Heart left ventricle (tissue), 16 donors: ENCODE data around the gene BAX. TPM values are rescaled to one million over a fixed set of nuclear protein-coding genes. Genes with fewer than 3 reads are reported as not detected.

ENCODE experiments used
- ATAC-seq, 4 donors: fragments of 200-7000 bp; cut with Tn5 transposase; one replicate each; pipeline ENCODE4 v1.9.1; 2020 to 2022; ENCODE audit warnings: moderate library complexity in 4 of 4, mild to moderate bottlenecking in 3 of 4, moderate number of reproducible peaks in 1 of 4
- DNase-seq, 5 donors: peaks; one replicate each; pipeline ENCODE4 v3.0.0-alpha.2; 2020
- H3K27ac ChIP-seq, 12 donors: fragments of 200-600 bp; sonication (generic) in 4 of 12; one replicate each; pipeline versions ENCODE4 v1.5.0 to v1.8.0; 2016 to 2022; ENCODE audit warnings: mild to moderate bottlenecking in 2 of 12
- H3K27me3 ChIP-seq, 9 donors: fragments of 200-600 bp; sonication (generic) in 2 of 9; one replicate each; pipeline versions ENCODE4 v1.5.1 to v1.8.0; 2016 to 2022; ENCODE audit warnings: mild to moderate bottlenecking in 3 of 9
- H3K36me3 ChIP-seq, 9 donors: fragments of 200-600 bp; sonication (generic) in 2 of 9; one replicate each; pipeline versions ENCODE4 v1.5.0 to v1.8.0; 2018 to 2022; ENCODE audit warnings: mild to moderate bottlenecking in 2 of 9
- H3K4me1 ChIP-seq, 12 donors: fragments of 200-600 bp; sonication (generic) in 4 of 12; one replicate each; pipeline versions ENCODE4 v1.5.0 to v1.8.0; 2016 to 2022; ENCODE audit warnings: mild to moderate bottlenecking in 3 of 12
- H3K4me3 ChIP-seq, 12 donors: fragments of 200-600 bp; sonication (generic) in 4 of 12; one replicate each; pipeline versions ENCODE4 v1.5.0 to v1.8.0; 2017 to 2022; ENCODE audit warnings: mild to moderate bottlenecking in 9 of 12, moderate library complexity in 4 of 12
- H3K9me3 ChIP-seq, 12 donors: fragments of 200-600 bp; sonication (generic) in 4 of 12; one replicate each; pipeline versions ENCODE4 v1.5.0 to v1.8.0; 2016 to 2022; ENCODE audit warnings: mild to moderate bottlenecking in 1 of 12
- POLR2A ChIP-seq, 2 donors: fragments of 450-650 bp; IDR thresholded peaks; one replicate each; pipeline ENCODE4 v1.6.1; 2017; ENCODE audit warnings: antibody characterized with exemption in 2 of 2, mild to moderate bottlenecking in 2 of 2, moderate library complexity in 2 of 2
- WGBS, 4 donors: extraction: QIAGEN DNeasy Blood & Tissue Kit in 2 of 4; methylation state at CpG; one replicate each; pipeline versions ENCODE4 v1.1.5 to v1.1.7; 2013 to 2018; 5-methylcytosine and 5-hydroxymethylcytosine counted together
- intact Hi-C, 10 donors: fragments of 100-400 bp; cut with DNase I; formaldehyde crosslinking; loops; one replicate each; pipeline versions ENCODE4 v1.11.1 to v1.14.2; 2022
- polyA plus RNA-seq, 2 donors: library from polyadenylated mRNA; stranded (reverse); fragments of 200-250 nt; gene quantifications; one replicate each; pipeline ENCODE4 v1.2.3, GENCODE V29; 2013
- total RNA-seq, 9 donors: library from RNA; depleted of rRNA in 2 of 9; stranded (reverse); fragments of >200 nt in 2 of 9; fragmentation: NEBNext Ultra II Directional in 3 of 9; extraction: Animal tissue kit (Norgen Biotek cat#: 25700) in 3 of 9; gene quantifications; one replicate each; pipeline versions ENCODE4 v1.1.0 to v1.2.4, GENCODE V29; 2016 to 2023
- TF ChIP-seq, protein P1 (sequence below), 12 donors: fragments of 200-600 bp; sonication (generic) in 4 of 12; IDR thresholded peaks; one replicate each; pipeline versions ENCODE4 v1.5.0 to v1.8.0; 2018 to 2022; ENCODE audit warnings: antibody characterized with exemption in 12 of 12, mild to moderate bottlenecking in 5 of 12
- donor health status: ischemic (EF 13 %, LVEDD 7.1; RV severe dilation, severe dysfunction).
- donor health status: healthy with polysubstance abuse.
- donor health status: DM: no; HTN: yes; CAD: no.
- donor health status: DM: no; HTN: no; CAD: no.
- donor health status: ischemic (EF 25% LVEDD 6.9; RV normal size, moderate dysfunction).
- donor health status: ischemic (EF 25% LVEDD 5.7; RV mildly dilated, moderate dysfunction).
- donor health status: healthy.
- donor health status: DM: yes; HTN: yes; CAD: no.
- donor health status: ischemic (EF 35%, LVEDD 5.7; RV mildly dilated, moderate dysfunction).
- donor health status: nonischemic (EF 11% LVEDD 7.7; RV severe dilation, severe dysfunction).
- donor health status: DM: yes; HTN: yes; CAD: no.
- donor health status: PGD.
- donor health status: ischemic (EF 29% LVEDD 5.4; RV normal size, mild dysfunction).
- donor health status: nonischemic (EF 23%, LVEDD 6.1; RV moderate dilation, normal function).

BAX gene
- total and polyA plus RNA-seq, 11 donors = 17.9 to 68.4 (median 23.1) TPM

DNA sequence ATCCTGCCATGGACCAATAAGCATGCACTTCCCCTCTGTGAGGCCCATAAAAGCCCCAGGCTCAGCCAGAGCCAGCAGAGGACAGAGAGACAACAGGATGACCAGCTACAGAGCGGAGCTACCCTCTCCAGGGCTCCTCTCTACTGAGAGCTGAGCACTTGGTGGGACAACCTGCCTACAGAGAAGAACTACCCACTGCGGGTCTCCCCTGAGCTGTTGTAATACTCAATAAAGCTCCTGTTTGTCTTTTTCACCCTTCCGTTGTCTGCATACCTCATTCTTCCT, 7.5 kb upstream of the BAX start:
- no peaks in the 10 kb centered on the region for H3K36me3 ChIP-seq
- intact Hi-C loops = no loop called here
- ATAC-seq = no peak
- H3K27me3 ChIP-seq = no peaks in the 10 kb centered on the region
- TF ChIP-seq, protein P1, sequence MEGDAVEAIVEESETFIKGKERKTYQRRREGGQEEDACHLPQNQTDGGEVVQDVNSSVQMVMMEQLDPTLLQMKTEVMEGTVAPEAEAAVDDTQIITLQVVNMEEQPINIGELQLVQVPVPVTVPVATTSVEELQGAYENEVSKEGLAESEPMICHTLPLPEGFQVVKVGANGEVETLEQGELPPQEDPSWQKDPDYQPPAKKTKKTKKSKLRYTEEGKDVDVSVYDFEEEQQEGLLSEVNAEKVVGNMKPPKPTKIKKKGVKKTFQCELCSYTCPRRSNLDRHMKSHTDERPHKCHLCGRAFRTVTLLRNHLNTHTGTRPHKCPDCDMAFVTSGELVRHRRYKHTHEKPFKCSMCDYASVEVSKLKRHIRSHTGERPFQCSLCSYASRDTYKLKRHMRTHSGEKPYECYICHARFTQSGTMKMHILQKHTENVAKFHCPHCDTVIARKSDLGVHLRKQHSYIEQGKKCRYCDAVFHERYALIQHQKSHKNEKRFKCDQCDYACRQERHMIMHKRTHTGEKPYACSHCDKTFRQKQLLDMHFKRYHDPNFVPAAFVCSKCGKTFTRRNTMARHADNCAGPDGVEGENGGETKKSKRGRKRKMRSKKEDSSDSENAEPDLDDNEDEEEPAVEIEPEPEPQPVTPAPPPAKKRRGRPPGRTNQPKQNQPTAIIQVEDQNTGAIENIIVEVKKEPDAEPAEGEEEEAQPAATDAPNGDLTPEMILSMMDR (IDR thresholded peaks at IDR 0.05) = no peak
- no peak for TF ChIP-seq POLR2A (IDR thresholded peaks at IDR 0.05)
- H3K4me3 ChIP-seq = no peak overlapping the region
- peaks cover 0 to 4% (median 0%) of the 10 kb centered on the region in 12 donors for H3K9me3 ChIP-seq
- no peaks in the 10 kb centered on the region for H3K4me1 ChIP-seq
- DNase-seq = no peak
- no peak overlapping the region for H3K27ac ChIP-seq
- WGBS, 4 donors = 98 to 100% (median 99%) methylated on average over 2 to 3 of the region's 3 CpGs

- peak in 1 of 4 donors; percentile 34 for ATAC-seq
- TF ChIP-seq, protein P1 (IDR thresholded peaks at IDR 0.05) = no peak
- no peak for TF ChIP-seq POLR2A (IDR thresholded peaks at IDR 0.05)
- DNase-seq = no peak
- H3K27me3 ChIP-seq = no peaks in the 10 kb centered on the region
- H3K9me3 ChIP-seq = peaks cover 0 to 4% (median 0%) of the 10 kb centered on the region in 12 donors
- H3K27ac ChIP-seq = peak overlapping the region in 3 of 12 donors; percentile 11 to 24 (median 22)
- H3K4me3 ChIP-seq = no peak overlapping the region
- no peaks in the 10 kb centered on the region for H3K36me3 ChIP-seq
- intact Hi-C loops = loop anchor here in 4 of 10 donors (5.0 to 10.0 kb wide), 3 partner anchors 38 to 48 kb away; partner anchors contain the start of gene NUCB1 (in 2 of the 4)
- whole genome bisulfite sequencing, 4 donors = 46 to 62% (median 50%) methylated on average over 3 of the region's 3 CpGs
- H3K4me1 ChIP-seq = peaks cover 0 to 9% (median 5%) of the 10 kb centered on the region in 12 donors
Measured at GRCh38 chr19:48950159-48950558, 4.5 kb upstream of the BAX start.

GRCh38 chr19:48950830-48951519, 3.7 kb upstream of the BAX start:
- H3K4me3 ChIP-seq = no peak overlapping the region
- TF ChIP-seq, protein P1 (IDR thresholded peaks at IDR 0.05) = no peak
- no peak for TF ChIP-seq POLR2A (IDR thresholded peaks at IDR 0.05)
- intact Hi-C loops = loop anchor here in 4 of 10 donors (5.0 to 10.0 kb wide), 3 partner anchors 39 to 49 kb away; partner anchors contain the start of gene NUCB1 (in 2 of the 4)
- H3K27ac ChIP-seq = peak overlapping the region in 1 of 12 donors; percentile 11
- WGBS, 4 donors = 37 to 57% (median 42%) methylated on average over 9 of the region's 9 CpGs
- H3K4me1 ChIP-seq = peaks cover 4 to 18% (median 12%) of the 10 kb centered on the region in 12 donors
- H3K27me3 ChIP-seq = no peaks in the 10 kb centered on the region
- H3K9me3 ChIP-seq = peaks cover 0 to 4% (median 0%) of the 10 kb centered on the region in 12 donors
- ATAC-seq (no peak), DNase-seq (no peak)
- peaks cover 0 to 4% (median 0%) of the 10 kb centered on the region in 9 donors for H3K36me3 ChIP-seq

DNA sequence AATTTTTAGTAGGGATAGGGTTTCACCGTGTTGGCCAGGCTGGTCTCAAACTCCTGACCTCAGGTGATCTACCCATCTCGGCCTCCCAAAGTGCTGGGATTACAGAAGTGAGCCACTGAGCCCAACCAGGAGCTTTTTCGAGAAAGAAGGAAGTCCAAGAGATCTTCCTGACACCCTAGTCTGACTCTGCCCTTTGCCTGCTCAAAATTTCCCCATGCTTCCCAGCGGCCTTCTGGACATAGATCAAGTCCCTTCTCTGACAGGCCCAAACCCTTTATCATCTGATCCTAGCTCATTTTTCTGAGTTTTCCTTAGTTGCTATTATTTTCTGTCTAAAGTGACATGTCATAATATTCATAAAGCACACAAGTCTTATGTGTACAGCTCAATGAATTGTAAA, 1.5 kb upstream of the BAX start:
- DNase-seq (no peak), ATAC-seq (no peak)
- H3K27ac ChIP-seq = no peak overlapping the region
- no peaks in the 10 kb centered on the region for H3K27me3 ChIP-seq
- no peak overlapping the region for H3K4me3 ChIP-seq
- TF ChIP-seq, protein P1 (IDR thresholded peaks at IDR 0.05) = no peak
- no peak for TF ChIP-seq POLR2A (IDR thresholded peaks at IDR 0.05)
- peaks cover 4 to 21% (median 14%) of the 10 kb centered on the region in 12 donors for H3K4me1 ChIP-seq
- no peaks in the 10 kb centered on the region for H3K9me3 ChIP-seq
- intact Hi-C loops = loop anchor here in 4 of 10 donors (5.0 to 10.0 kb wide), 3 partner anchors 41 to 51 kb away; partner anchors contain the start of gene NUCB1 (in 2 of the 4)
- H3K36me3 ChIP-seq = peaks cover 0 to 13% (median 2%) of the 10 kb centered on the region in 9 donors
- 87 to 93% (median 87%) methylated on average over 4 of the region's 4 CpGs for WGBS, 4 donors
